SK-N-SH (cell line): ENCODE measurements around the gene TIE1. TPM values are rescaled to one million over a fixed set of nuclear protein-coding genes. Genes with fewer than 3 reads are reported as not detected.

Source experiments
- CTCF ChIA-PET: fragments of 300-600, 350-600 bp; formaldehyde crosslinking; extraction: SDS; loops from one replicate; lab custom pipeline; 2021; lab: Yijun Ruan, JAX
- POLR2A ChIA-PET: fragments of 350-600 bp; sonication (Branson Sonifier 250); formaldehyde crosslinking; extraction: SDS; loops from one replicate; lab custom pipeline; 2020; ENCODE audit warnings: antibody characterized with exemption, inconsistent platforms; lab: Yijun Ruan, JAX
- DNase-seq: peaks from one replicate; pipeline ENCODE4 v3.0.0; 2012
- H2AFZ ChIP-seq: fragments of 200-600 bp; sonication (generic); 2 replicates; pipeline ENCODE4 v1.8.1; 2016; ENCODE audit warnings: antibody characterized with exemption, mild to moderate bottlenecking, low read depth
- H3F3A ChIP-seq: fragments of 200-600 bp; sonication (generic); replicated peaks from 2 replicates; pipeline ENCODE3; 2016; ENCODE audit warnings: antibody characterized with exemption, mild to moderate bottlenecking; ENCODE audit not compliant: insufficient read depth
- H3K27ac ChIP-seq, 2 experiments: fragments of 200-500 bp in 1 of 2; fragments of 200-600 bp in 1 of 2; sonication (Bioruptor generic) in 1 of 2; sonication (generic), shearing (Covaris generic) in 1 of 2; 2 replicates each; pipeline versions ENCODE4 v1.5.1 to v1.6.1; 2014 to 2016; ENCODE audit warnings: low read depth in 2 of 2, inconsistent platforms in 1 of 2, low read length in 1 of 2, mild to moderate bottlenecking in 1 of 2, mixed read lengths in 1 of 2
- H3K27me3 ChIP-seq: fragments of 200-600 bp; sonication (generic), shearing (Covaris generic); 2 replicates; pipeline ENCODE4 v1.6.1; 2016; ENCODE audit warnings: mixed run types; ENCODE audit not compliant: insufficient read depth
- H3K36me3 ChIP-seq, 2 experiments: fragments of 200-500 bp in 1 of 2; fragments of 200-600 bp in 1 of 2; sonication (Bioruptor generic) in 1 of 2; sonication (generic) in 1 of 2; replicated peaks in 1 of 2; 2 replicates each; pipeline versions ENCODE3 to v1.5.1; 2014 to 2016; ENCODE audit warnings: low read length in 1 of 2, mild to moderate bottlenecking in 1 of 2; ENCODE audit not compliant: insufficient read depth in 2 of 2, control insufficient read depth in 1 of 2
- H3K4me1 ChIP-seq, 2 experiments: fragments of 200-500 bp in 1 of 2; fragments of 200-600 bp in 1 of 2; sonication (Bioruptor generic) in 1 of 2; sonication (generic), shearing (Covaris generic) in 1 of 2; 2 replicates each; pipeline versions ENCODE4 v1.5.1 to v1.6.1; 2014 to 2016; ENCODE audit warnings: low read depth in 1 of 2, low read length in 1 of 2, mixed run types in 1 of 2; ENCODE audit not compliant: insufficient read depth in 2 of 2, control insufficient read depth in 1 of 2
- H3K4me2 ChIP-seq: fragments of 200-600 bp; sonication (generic), shearing (Covaris generic); 2 replicates; pipeline ENCODE4 v1.6.1; 2017; ENCODE audit warnings: mixed run types
- H3K4me3 ChIP-seq, 2 experiments: fragments of 200-500 bp in 1 of 2; fragments of 200-600 bp in 1 of 2; sonication (Bioruptor generic) in 1 of 2; sonication (generic), shearing (Covaris generic) in 1 of 2; 2 replicates each; pipeline versions ENCODE4 v1.5.1 to v1.8.1; 2014 to 2016; ENCODE audit warnings: low read depth in 2 of 2, inconsistent platforms in 1 of 2, low read length in 1 of 2, mild to moderate bottlenecking in 1 of 2, mixed read lengths in 1 of 2, moderate library complexity in 1 of 2
- H3K79me2 ChIP-seq: fragments of 200-600 bp; sonication (generic); 2 replicates; pipeline ENCODE4 v1.8.1; 2017; ENCODE audit warnings: mild to moderate bottlenecking; ENCODE audit not compliant: insufficient read depth
- H3K9ac ChIP-seq: fragments of 200-600 bp; sonication (generic); 2 replicates; pipeline ENCODE4 v1.6.1; 2017; ENCODE audit warnings: mixed run types
- H3K9me2 ChIP-seq: fragments of 200-600 bp; sonication (generic); 2 replicates; pipeline ENCODE4 v1.6.1; 2017; ENCODE audit warnings: mixed run types
- H3K9me3 ChIP-seq: fragments of 200-600 bp; sonication (generic); 2 replicates; pipeline ENCODE4 v1.6.1; 2017; ENCODE audit warnings: mixed run types, mild to moderate bottlenecking, moderate library complexity
- H4K20me1 ChIP-seq: fragments of 200-600 bp; sonication (generic); 2 replicates; pipeline ENCODE4 v1.6.1; 2017; ENCODE audit warnings: mild to moderate bottlenecking, mixed run types; ENCODE audit not compliant: insufficient read depth
- ELF1 ChIP-seq: IDR thresholded peaks from 2 replicates; pipeline ENCODE4 v1.4.0; 2012
- EP300 ChIP-seq, 2 experiments: IDR thresholded peaks; 2 replicates each; pipeline versions ENCODE4 v1.4.0 to v1.6.1; 2012; ENCODE audit warnings: borderline replicate concordance in 1 of 2, low read depth in 1 of 2, low read length in 1 of 2
- FOSL2 ChIP-seq: IDR thresholded peaks from 2 replicates; pipeline ENCODE4 v1.4.0; 2012; ENCODE audit warnings: low read depth, mild to moderate bottlenecking, moderate library complexity, borderline replicate concordance
- GATA2 ChIP-seq: sonication (generic); formaldehyde crosslinking; IDR thresholded peaks from 2 replicates; pipeline ENCODE4 v1.5.0; 2020; ENCODE audit warnings: mild to moderate bottlenecking, missing genetic modification reagents
- MXI1 ChIP-seq: IDR thresholded peaks from 2 replicates; pipeline ENCODE4 v1.6.1; 2012; ENCODE audit warnings: mild to moderate bottlenecking, low read depth, low read length, improper control_type of control experiment
- NRF1 ChIP-seq: IDR thresholded peaks from 2 replicates; pipeline ENCODE4 v1.6.1; 2012; ENCODE audit warnings: low read depth, mild to moderate bottlenecking, low read length
- POLR2AphosphoS5 ChIP-seq: IDR thresholded peaks from 2 replicates; pipeline ENCODE4 v1.6.1; 2012; ENCODE audit warnings: low read depth, low read length
- RAD21 ChIP-seq: IDR thresholded peaks from 2 replicates; pipeline ENCODE4 v1.6.1; 2012; ENCODE audit warnings: mild to moderate bottlenecking, low read length
- RCOR1 ChIP-seq: fragments of 150-350 bp; IDR thresholded peaks from 2 replicates; pipeline ENCODE4 v1.6.1; 2017; ENCODE audit warnings: antibody characterized with exemption, low read length
- RXRA ChIP-seq: IDR thresholded peaks from 2 replicates; pipeline ENCODE4 v1.4.0; 2012; ENCODE audit warnings: low read depth, mild to moderate bottlenecking, borderline replicate concordance
- SIN3A ChIP-seq: IDR thresholded peaks from 2 replicates; pipeline ENCODE4 v1.6.1; 2012; ENCODE audit warnings: low read depth, mild to moderate bottlenecking, low read length, moderate library complexity, borderline replicate concordance
- TAF1 ChIP-seq: IDR thresholded peaks from 2 replicates; pipeline ENCODE4 v1.6.1; 2012; ENCODE audit warnings: low read depth, mild to moderate bottlenecking, low read length, moderate library complexity, borderline replicate concordance
- TCF12 ChIP-seq: IDR thresholded peaks from 2 replicates; pipeline ENCODE4 v1.4.0; 2012
- WGBS: methylation state at CpG from one replicate; pipeline ENCODE4 v1.1.6; 2017; ENCODE audit warnings: low lambda C conversion rate; 5-methylcytosine and 5-hydroxymethylcytosine counted together
- polyA plus RNA-seq, 3 experiments: library from polyadenylated mRNA; depleted of rRNA; stranded (reverse); fragments of >200 nt; gene quantifications; 2 replicates each; pipeline ENCODE4 v1.2.3, GENCODE V29; 2012
- TF ChIP-seq, protein P1 (sequence below): IDR thresholded peaks from 2 replicates; pipeline ENCODE4 v1.6.1; 2012; ENCODE audit warnings: mild to moderate bottlenecking, low read depth, low read length, moderate library complexity
- TF ChIP-seq, protein P2 (sequence below): IDR thresholded peaks from 2 replicates; pipeline ENCODE4 v1.4.0; 2012; ENCODE audit warnings: low read depth, borderline replicate concordance
- TF ChIP-seq, protein P3 (sequence below): IDR thresholded peaks from 2 replicates; pipeline ENCODE4 v1.4.0; 2012; ENCODE audit warnings: low read depth, borderline replicate concordance
- TF ChIP-seq, protein P4 (sequence below): fragments of 200-600 bp; sonication (generic); IDR thresholded peaks from 2 replicates; pipeline ENCODE4 v1.6.1; 2017; ENCODE audit warnings: antibody characterized with exemption, mild to moderate bottlenecking, moderate library complexity
- TF ChIP-seq, protein P5 (sequence below): fragments of 150-350 bp; IDR thresholded peaks from 2 replicates; pipeline ENCODE4 v1.6.1; 2016; ENCODE audit warnings: mild to moderate bottlenecking, low read depth, low read length

TIE1 gene
- polyA plus RNA-seq, 1 of the 3 experiments (the other 2 are of a cell fraction): 1.6 TPM

DNA sequence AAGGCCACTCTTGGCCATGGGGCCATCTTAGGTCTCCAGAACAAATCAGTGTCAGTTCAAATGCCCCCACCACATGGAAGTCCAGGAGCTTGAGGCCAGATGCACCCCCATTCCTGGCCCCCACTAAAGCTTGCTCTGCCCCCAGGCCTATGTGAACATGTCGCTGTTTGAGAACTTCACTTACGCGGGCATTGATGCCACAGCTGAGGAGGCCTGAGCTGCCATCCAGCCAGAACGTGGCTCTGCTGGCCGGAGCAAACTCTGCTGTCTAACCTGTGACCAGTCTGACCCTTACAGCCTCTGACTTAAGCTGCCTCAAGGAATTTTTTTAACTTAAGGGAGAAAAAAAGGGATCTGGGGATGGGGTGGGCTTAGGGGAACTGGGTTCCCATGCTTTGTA, 21.7 kb downstream of the TIE1 start:
- no peaks in the 10 kb centered on the region for H3K36me3 ChIP-seq
- no peak overlapping the region for H3K27ac ChIP-seq
- H4K20me1 ChIP-seq: no peaks in the 10 kb centered on the region
- no peaks in the 10 kb centered on the region for H3K27me3 ChIP-seq
- no peak overlapping the region for H3K4me2 ChIP-seq
- 64% methylated on average over 5 of the region's 5 CpGs for WGBS
- TF ChIP-seq, protein P1, sequence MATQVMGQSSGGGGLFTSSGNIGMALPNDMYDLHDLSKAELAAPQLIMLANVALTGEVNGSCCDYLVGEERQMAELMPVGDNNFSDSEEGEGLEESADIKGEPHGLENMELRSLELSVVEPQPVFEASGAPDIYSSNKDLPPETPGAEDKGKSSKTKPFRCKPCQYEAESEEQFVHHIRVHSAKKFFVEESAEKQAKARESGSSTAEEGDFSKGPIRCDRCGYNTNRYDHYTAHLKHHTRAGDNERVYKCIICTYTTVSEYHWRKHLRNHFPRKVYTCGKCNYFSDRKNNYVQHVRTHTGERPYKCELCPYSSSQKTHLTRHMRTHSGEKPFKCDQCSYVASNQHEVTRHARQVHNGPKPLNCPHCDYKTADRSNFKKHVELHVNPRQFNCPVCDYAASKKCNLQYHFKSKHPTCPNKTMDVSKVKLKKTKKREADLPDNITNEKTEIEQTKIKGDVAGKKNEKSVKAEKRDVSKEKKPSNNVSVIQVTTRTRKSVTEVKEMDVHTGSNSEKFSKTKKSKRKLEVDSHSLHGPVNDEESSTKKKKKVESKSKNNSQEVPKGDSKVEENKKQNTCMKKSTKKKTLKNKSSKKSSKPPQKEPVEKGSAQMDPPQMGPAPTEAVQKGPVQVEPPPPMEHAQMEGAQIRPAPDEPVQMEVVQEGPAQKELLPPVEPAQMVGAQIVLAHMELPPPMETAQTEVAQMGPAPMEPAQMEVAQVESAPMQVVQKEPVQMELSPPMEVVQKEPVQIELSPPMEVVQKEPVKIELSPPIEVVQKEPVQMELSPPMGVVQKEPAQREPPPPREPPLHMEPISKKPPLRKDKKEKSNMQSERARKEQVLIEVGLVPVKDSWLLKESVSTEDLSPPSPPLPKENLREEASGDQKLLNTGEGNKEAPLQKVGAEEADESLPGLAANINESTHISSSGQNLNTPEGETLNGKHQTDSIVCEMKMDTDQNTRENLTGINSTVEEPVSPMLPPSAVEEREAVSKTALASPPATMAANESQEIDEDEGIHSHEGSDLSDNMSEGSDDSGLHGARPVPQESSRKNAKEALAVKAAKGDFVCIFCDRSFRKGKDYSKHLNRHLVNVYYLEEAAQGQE: no peak
- TF ChIP-seq POLR2AphosphoS5 (no peak), GATA2 (CRISPR knock-in tag) (no peak), FOSL2 (no peak), EP300 (IDR thresholded peaks at IDR 0.05; ENCODE audit: borderline replicate concordance in 1 of 2, low read depth in 1 of 2, low read length in 1 of 2) (no peak), RAD21 (no peak), ELF1 (no peak), MXI1 (no peak)
- TF ChIP-seq, protein P2, sequence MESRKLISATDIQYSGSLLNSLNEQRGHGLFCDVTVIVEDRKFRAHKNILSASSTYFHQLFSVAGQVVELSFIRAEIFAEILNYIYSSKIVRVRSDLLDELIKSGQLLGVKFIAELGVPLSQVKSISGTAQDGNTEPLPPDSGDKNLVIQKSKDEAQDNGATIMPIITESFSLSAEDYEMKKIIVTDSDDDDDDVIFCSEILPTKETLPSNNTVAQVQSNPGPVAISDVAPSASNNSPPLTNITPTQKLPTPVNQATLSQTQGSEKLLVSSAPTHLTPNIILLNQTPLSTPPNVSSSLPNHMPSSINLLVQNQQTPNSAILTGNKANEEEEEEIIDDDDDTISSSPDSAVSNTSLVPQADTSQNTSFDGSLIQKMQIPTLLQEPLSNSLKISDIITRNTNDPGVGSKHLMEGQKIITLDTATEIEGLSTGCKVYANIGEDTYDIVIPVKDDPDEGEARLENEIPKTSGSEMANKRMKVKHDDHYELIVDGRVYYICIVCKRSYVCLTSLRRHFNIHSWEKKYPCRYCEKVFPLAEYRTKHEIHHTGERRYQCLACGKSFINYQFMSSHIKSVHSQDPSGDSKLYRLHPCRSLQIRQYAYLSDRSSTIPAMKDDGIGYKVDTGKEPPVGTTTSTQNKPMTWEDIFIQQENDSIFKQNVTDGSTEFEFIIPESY: no peak
- TF ChIP-seq, protein P3, sequence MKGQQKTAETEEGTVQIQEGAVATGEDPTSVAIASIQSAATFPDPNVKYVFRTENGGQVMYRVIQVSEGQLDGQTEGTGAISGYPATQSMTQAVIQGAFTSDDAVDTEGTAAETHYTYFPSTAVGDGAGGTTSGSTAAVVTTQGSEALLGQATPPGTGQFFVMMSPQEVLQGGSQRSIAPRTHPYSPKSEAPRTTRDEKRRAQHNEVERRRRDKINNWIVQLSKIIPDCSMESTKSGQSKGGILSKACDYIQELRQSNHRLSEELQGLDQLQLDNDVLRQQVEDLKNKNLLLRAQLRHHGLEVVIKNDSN: no peak
- H3K4me3 ChIP-seq: no peak overlapping the region
- CTCF ChIA-PET: no interaction called here
- no peaks in the 10 kb centered on the region for H3K79me2 ChIP-seq
- no peak overlapping the region for H3K9ac ChIP-seq
- H3K9me3 ChIP-seq: no peaks in the 10 kb centered on the region
- no peaks in the 10 kb centered on the region for H3K9me2 ChIP-seq
- H3F3A ChIP-seq: no peaks in the 10 kb centered on the region
- no peak for DNase-seq
- POLR2A ChIA-PET: no interaction called here
- no peak overlapping the region for H2AFZ ChIP-seq
- no peaks in the 10 kb centered on the region for H3K4me1 ChIP-seq

DNA sequence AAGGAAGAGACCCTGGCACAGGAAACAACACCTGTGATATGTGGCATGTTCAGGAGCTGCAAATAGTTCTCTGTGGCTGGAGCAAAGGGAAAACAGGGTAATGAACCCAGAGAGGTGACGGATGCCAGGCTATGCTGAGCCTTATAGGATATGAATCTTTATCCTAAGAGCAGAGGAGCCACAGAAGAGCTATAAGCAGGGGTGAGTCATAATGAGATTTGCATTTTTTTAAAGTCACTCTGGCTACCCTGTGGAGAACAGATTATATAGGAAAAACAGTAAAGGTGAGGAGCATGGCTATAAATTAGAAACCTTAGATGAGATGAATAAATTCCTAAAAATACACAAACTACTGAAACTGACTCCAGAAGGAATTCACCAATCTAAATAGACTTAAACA, 24.0 kb downstream of the TIE1 start:
- no peaks in the 10 kb centered on the region for H3K27me3 ChIP-seq
- no peak overlapping the region for H3K27ac ChIP-seq
- no peaks in the 10 kb centered on the region for H3K79me2 ChIP-seq
- no peaks in the 10 kb centered on the region for H3K9me3 ChIP-seq
- 75% methylated on average over 1 of the region's 1 CpG for WGBS
- H3K4me2 ChIP-seq: no peak overlapping the region
- H3K9ac ChIP-seq: no peak overlapping the region
- no peak overlapping the region for H2AFZ ChIP-seq
- no peaks in the 10 kb centered on the region for H4K20me1 ChIP-seq
- H3K4me3 ChIP-seq: no peak overlapping the region
- CTCF ChIA-PET: no interaction called here
- no peak for DNase-seq
- no peaks in the 10 kb centered on the region; a peak in 1 of 4 replicates for H3K4me1 ChIP-seq
- no peaks in the 10 kb centered on the region for H3K36me3 ChIP-seq
- POLR2A ChIA-PET: interaction anchor here (0.9 kb wide), 1 partner anchor 311 kb away, joined by 3 read pairs; no protein-coding TSS in a partner anchor
- no peaks in the 10 kb centered on the region for H3K9me2 ChIP-seq
- no peaks in the 10 kb centered on the region for H3F3A ChIP-seq
- TF ChIP-seq EP300 (IDR thresholded peaks at IDR 0.05; ENCODE audit: borderline replicate concordance in 1 of 2, low read depth in 1 of 2, low read length in 1 of 2) (no peak), NRF1 (no peak), RCOR1 (no peak), ELF1 (no peak), TCF12 (no peak), TAF1 (no peak), GATA2 (CRISPR knock-in tag) (no peak), RXRA (no peak), SIN3A (no peak), RAD21 (no peak)
- TF ChIP-seq, protein P4, sequence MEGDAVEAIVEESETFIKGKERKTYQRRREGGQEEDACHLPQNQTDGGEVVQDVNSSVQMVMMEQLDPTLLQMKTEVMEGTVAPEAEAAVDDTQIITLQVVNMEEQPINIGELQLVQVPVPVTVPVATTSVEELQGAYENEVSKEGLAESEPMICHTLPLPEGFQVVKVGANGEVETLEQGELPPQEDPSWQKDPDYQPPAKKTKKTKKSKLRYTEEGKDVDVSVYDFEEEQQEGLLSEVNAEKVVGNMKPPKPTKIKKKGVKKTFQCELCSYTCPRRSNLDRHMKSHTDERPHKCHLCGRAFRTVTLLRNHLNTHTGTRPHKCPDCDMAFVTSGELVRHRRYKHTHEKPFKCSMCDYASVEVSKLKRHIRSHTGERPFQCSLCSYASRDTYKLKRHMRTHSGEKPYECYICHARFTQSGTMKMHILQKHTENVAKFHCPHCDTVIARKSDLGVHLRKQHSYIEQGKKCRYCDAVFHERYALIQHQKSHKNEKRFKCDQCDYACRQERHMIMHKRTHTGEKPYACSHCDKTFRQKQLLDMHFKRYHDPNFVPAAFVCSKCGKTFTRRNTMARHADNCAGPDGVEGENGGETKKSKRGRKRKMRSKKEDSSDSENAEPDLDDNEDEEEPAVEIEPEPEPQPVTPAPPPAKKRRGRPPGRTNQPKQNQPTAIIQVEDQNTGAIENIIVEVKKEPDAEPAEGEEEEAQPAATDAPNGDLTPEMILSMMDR: no peak
- TF ChIP-seq, protein P5, sequence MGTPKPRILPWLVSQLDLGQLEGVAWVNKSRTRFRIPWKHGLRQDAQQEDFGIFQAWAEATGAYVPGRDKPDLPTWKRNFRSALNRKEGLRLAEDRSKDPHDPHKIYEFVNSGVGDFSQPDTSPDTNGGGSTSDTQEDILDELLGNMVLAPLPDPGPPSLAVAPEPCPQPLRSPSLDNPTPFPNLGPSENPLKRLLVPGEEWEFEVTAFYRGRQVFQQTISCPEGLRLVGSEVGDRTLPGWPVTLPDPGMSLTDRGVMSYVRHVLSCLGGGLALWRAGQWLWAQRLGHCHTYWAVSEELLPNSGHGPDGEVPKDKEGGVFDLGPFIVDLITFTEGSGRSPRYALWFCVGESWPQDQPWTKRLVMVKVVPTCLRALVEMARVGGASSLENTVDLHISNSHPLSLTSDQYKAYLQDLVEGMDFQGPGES: no peak
- TF ChIP-seq, all 33 proteins: peak for 0
